Smooth muscle cell (in vitro differentiated cells): ENCODE data around the gene LEKR1. TPM values are rescaled to one million over a fixed set of nuclear protein-coding genes. Genes with fewer than 3 reads are reported as not detected.

Experiments used
- DNase-seq: peaks from one replicate; lab custom pipeline; 2025; ENCODE audit not compliant: unreplicated experiment; lab: John Stamatoyannopoulos, UW
- H2AFZ ChIP-seq: fragments of 200-600 bp; sonication (generic); 2 replicates; pipeline ENCODE4 v1.6.0; 2016; ENCODE audit warnings: antibody characterized with exemption, low read depth, mild to moderate bottlenecking
- H3F3A ChIP-seq: fragments of 200-600 bp; sonication (generic); 2 replicates; pipeline ENCODE4 v1.6.0; 2017; ENCODE audit warnings: antibody characterized with exemption, low read depth
- H3K27ac ChIP-seq: fragments of 200-600 bp; sonication (generic); 2 replicates; pipeline ENCODE4 v1.5.1; 2016; ENCODE audit warnings: low read depth, mild to moderate bottlenecking
- H3K27me3 ChIP-seq: fragments of 200-600 bp; sonication (generic); 2 replicates; pipeline ENCODE4 v1.6.1; 2016; ENCODE audit warnings: low read depth, mild to moderate bottlenecking
- H3K36me3 ChIP-seq: fragments of 200-600 bp; sonication (generic); 2 replicates; pipeline ENCODE4 v1.5.1; 2016; ENCODE audit warnings: low read depth
- H3K4me1 ChIP-seq: fragments of 200-600 bp; sonication (generic); 2 replicates; pipeline ENCODE4 v1.5.1; 2016; ENCODE audit warnings: low read depth
- H3K4me2 ChIP-seq: fragments of 200-600 bp; sonication (generic); 2 replicates; pipeline ENCODE4 v1.6.0; 2016; ENCODE audit warnings: mild to moderate bottlenecking
- H3K4me3 ChIP-seq: fragments of 200-600 bp; sonication (generic); 2 replicates; pipeline ENCODE4 v1.5.1; 2016; ENCODE audit warnings: mild to moderate bottlenecking
- H3K79me2 ChIP-seq: fragments of 200-600 bp; sonication (generic); 2 replicates; pipeline ENCODE4 v1.6.0; 2016; ENCODE audit warnings: low read depth, mild to moderate bottlenecking
- H3K9ac ChIP-seq: fragments of 200-600 bp; sonication (generic); 2 replicates; pipeline ENCODE4 v1.6.0; 2016; ENCODE audit warnings: low read depth
- H3K9me3 ChIP-seq: fragments of 200-600 bp; sonication (generic); replicated peaks from 2 replicates; pipeline ENCODE4 v1.5.1; 2016; ENCODE audit warnings: low read depth
- H4K20me1 ChIP-seq: fragments of 200-600 bp; sonication (generic); 2 replicates; pipeline ENCODE4 v1.6.0; 2016; ENCODE audit warnings: low read depth
- CTCF ChIP-seq: fragments of 200-600 bp; sonication (generic); IDR thresholded peaks from 2 replicates; pipeline ENCODE4 v1.5.1; 2017; ENCODE audit warnings: borderline replicate concordance, mild to moderate bottlenecking, antibody characterized with exemption; ENCODE audit not compliant: insufficient read depth, poor library complexity, severe bottlenecking
- WGBS: methylation state at CpG from one replicate; pipeline ENCODE4 v1.1.7; 2016; ENCODE audit warnings: low lambda C conversion rate; 5-methylcytosine and 5-hydroxymethylcytosine counted together
- polyA plus RNA-seq: library from polyadenylated mRNA; unstranded; fragments of >200 nt; fragmentation: Nextera tagmentation; extraction: Ambion mirVana; gene quantifications from 2 replicates; pipeline ENCODE4 v1.2.1, GENCODE V29; 2016
- total RNA-seq: library from RNA; depleted of rRNA; stranded (reverse); fragments of >200 nt; gene quantifications from 2 replicates; pipeline ENCODE4 v1.2.3, GENCODE V29; 2014

LEKR1 gene
- total and polyA plus RNA-seq, 2 experiments from 2014 or later = 1.3 to 2.3 TPM

GRCh38 chr3:157075693-157076420 is 249.7 kb downstream of the LEKR1 start:
- TF ChIP-seq CTCF = no peak
- H2AFZ ChIP-seq = no peak overlapping the region
- DNase-seq = no peak
- H3K79me2 ChIP-seq = no peaks in the 10 kb centered on the region
- H3K9me3 ChIP-seq = no peaks in the 10 kb centered on the region
- H3K4me1 ChIP-seq = peaks cover 7% of the 10 kb centered on the region
- no peak overlapping the region for H3K9ac ChIP-seq
- no peak overlapping the region for H3K27ac ChIP-seq
- H3K4me3 ChIP-seq = no peak overlapping the region
- no peaks in the 10 kb centered on the region for H3K27me3 ChIP-seq
- no peaks in the 10 kb centered on the region for H3K36me3 ChIP-seq
- H3K4me2 ChIP-seq = no peak overlapping the region
- no peaks in the 10 kb centered on the region for H4K20me1 ChIP-seq
- H3F3A ChIP-seq = no peaks in the 10 kb centered on the region
- WGBS = 62% methylated on average over 7 of the region's 7 CpGs

GRCh38 chr3:157077565-157077991 is 251.4 kb downstream of the LEKR1 start:
- Histone ChIP-seq H3K27me3 (no peaks in the 10 kb centered on the region), H4K20me1 (no peaks in the 10 kb centered on the region), H3K79me2 (no peaks in the 10 kb centered on the region), H3K4me3 (no peak overlapping the region), H3K9me3 (no peaks in the 10 kb centered on the region), H2AFZ (no peak overlapping the region), H3K9ac (no peak overlapping the region), H3K36me3 (no peaks in the 10 kb centered on the region), H3F3A (no peaks in the 10 kb centered on the region), H3K27ac (no peak overlapping the region), H3K4me1 (peaks cover 11% of the 10 kb centered on the region), H3K4me2 (no peak overlapping the region)
- 67% methylated on average over 4 of the region's 4 CpGs for WGBS
- DNase-seq = no peak
- no peak for TF ChIP-seq CTCF

GRCh38 chr3:157078131-157078810 is 252.1 kb downstream of the LEKR1 start:
- 88% methylated on average over 5 of the region's 5 CpGs for WGBS

More at GRCh38 chr3:157078131-157078810, 252.1 kb downstream of the LEKR1 start:
- DNase-seq = no peak
- Histone ChIP-seq H3K27me3 (no peaks in the 10 kb centered on the region), H3K4me3 (no peak overlapping the region), H3K79me2 (no peaks in the 10 kb centered on the region), H3K27ac (no peak overlapping the region), H3K9me3 (no peaks in the 10 kb centered on the region), H4K20me1 (no peaks in the 10 kb centered on the region), H3K4me2 (no peak overlapping the region), H3K4me1 (peaks cover 11% of the 10 kb centered on the region), H3K36me3 (no peaks in the 10 kb centered on the region), H3K9ac (no peak overlapping the region), H3F3A (no peaks in the 10 kb centered on the region), H2AFZ (no peak overlapping the region)
- TF ChIP-seq CTCF = no peak
